Tibial artery (tissue), 4 donors: Measurements from ENCODE around the gene ADARB1.

Experiments used
- DNase-seq, 2 donors: peaks; one replicate each; pipeline ENCODE4 v3.0.0-alpha.2; 2019
- H3K27ac ChIP-seq, 2 donors: fragments of 200-600 bp; sonication (generic) in 1 of 2; 1 replicate in 1 of 2; 2 replicates in 1 of 2; pipeline ENCODE4 v1.5.1; 2018 to 2019; ENCODE audit warnings: mild to moderate bottlenecking in 1 of 2
- H3K27me3 ChIP-seq, 2 donors: fragments of 200-600 bp; sonication (generic) in 1 of 2; one replicate each; pipeline versions ENCODE4 v1.5.1 to v1.6.0; 2016 to 2019
- H3K36me3 ChIP-seq, 3 donors: fragments of 200-600 bp; sonication (generic) in 2 of 3; one replicate each; pipeline ENCODE4 v1.5.1; 2016 to 2019; ENCODE audit warnings: mild to moderate bottlenecking in 2 of 3
- H3K4me1 ChIP-seq, 4 donors: fragments of 200-600 bp; sonication (generic) in 2 of 4; 1 replicate in 3 of 4; 2 replicates in 1 of 4; pipeline ENCODE4 v1.5.1; 2016 to 2019
- H3K4me3 ChIP-seq, 2 donors: fragments of 200-600 bp; sonication (generic) in 1 of 2; 1 replicate in 1 of 2; 2 replicates in 1 of 2; pipeline ENCODE4 v1.5.1; 2018 to 2019; ENCODE audit warnings: mild to moderate bottlenecking in 2 of 2
- H3K9me3 ChIP-seq, 3 donors: fragments of 200-600 bp; sonication (generic) in 1 of 3; one replicate each; pipeline ENCODE4 v1.5.1; 2016 to 2019
- CTCF ChIP-seq, 2 experiments: fragments of 200-600 bp in 1 of 2; fragments of 450-650 bp in 1 of 2; IDR thresholded peaks; one replicate each; pipeline ENCODE4 v1.5.1; 2017 to 2019; ENCODE audit warnings: antibody characterized with exemption in 2 of 2, mild to moderate bottlenecking in 1 of 2, moderate library complexity in 1 of 2
- intact Hi-C: fragments of 100-400 bp; cut with DNase I; formaldehyde crosslinking; loops from one replicate; pipeline ENCODE4 v1.15.0; 2023; ENCODE audit warnings: low total_unique reads

The ADARB1 gene

GRCh38 chr21:45108808-45109781 is 34.7 kb downstream of the ADARB1 start:
- TF ChIP-seq CTCF (IDR thresholded peaks at IDR 0.05), result no peak
- Histone ChIP-seq H3K4me3 (peak overlapping the region; percentile 4 to 13), H3K27me3 (no peaks in the 10 kb centered on the region), H3K4me1 (peaks cover 0 to 98% (median 71%) of the 10 kb centered on the region in 4 donors), H3K9me3 (no peaks in the 10 kb centered on the region), H3K27ac (peak overlapping the region; percentile 75 to 76), H3K36me3 (no peaks in the 10 kb centered on the region)
- intact Hi-C loops, result no loop called here
- DNase-seq, result no peak

- peak overlapping the region; percentile 4 to 13 for H3K4me3 ChIP-seq
These were observed 35.6 kb downstream of the ADARB1 start for GRCh38 chr21:45109831-45110492.

GRCh38 chr21:45110873-45111624 is 36.7 kb downstream of the ADARB1 start:
- no peak for DNase-seq
- peak overlapping the region; percentile 75 to 76 for H3K27ac ChIP-seq
- H3K9me3 ChIP-seq, result no peaks in the 10 kb centered on the region
- no peak overlapping the region for H3K4me3 ChIP-seq
- H3K4me1 ChIP-seq, result peaks cover 0 to 98% (median 62%) of the 10 kb centered on the region in 4 donors
- no peaks in the 10 kb centered on the region for H3K27me3 ChIP-seq
- intact Hi-C loops, result no loop called here
- TF ChIP-seq CTCF (IDR thresholded peaks at IDR 0.05), result no peak
- H3K36me3 ChIP-seq, result no peaks in the 10 kb centered on the region

More at GRCh38 chr21:45109831-45110492, 35.6 kb downstream of the ADARB1 start:
- H3K36me3 ChIP-seq, result no peaks in the 10 kb centered on the region
- no peaks in the 10 kb centered on the region for H3K27me3 ChIP-seq
- peaks cover 0 to 98% (median 68%) of the 10 kb centered on the region in 4 donors for H3K4me1 ChIP-seq
- intact Hi-C loops, result no loop called here
- peak overlapping the region; percentile 75 to 76 for H3K27ac ChIP-seq
- no peak for TF ChIP-seq CTCF (IDR thresholded peaks at IDR 0.05)
- no peaks in the 10 kb centered on the region for H3K9me3 ChIP-seq
- peak in 1 of 2 donors; percentile 70 for DNase-seq

- no peak for DNase-seq
- Histone ChIP-seq H3K4me1 (peaks cover 0 to 98% (median 57%) of the 10 kb centered on the region in 4 donors), H3K36me3 (no peaks in the 10 kb centered on the region), H3K27me3 (no peaks in the 10 kb centered on the region), H3K4me3 (no peak overlapping the region), H3K27ac (peak overlapping the region; percentile 75 to 76), H3K9me3 (no peaks in the 10 kb centered on the region)
- intact Hi-C loops, result loop anchor here (2.0 kb wide), 1 partner anchor 15 kb away; no protein-coding TSS in a partner anchor
- no peak for TF ChIP-seq CTCF (IDR thresholded peaks at IDR 0.05)
These were observed 37.3 kb downstream of the ADARB1 start for GRCh38 chr21:45111703-45112102.

GRCh38 chr21:45112371-45112770 is 38.0 kb downstream of the ADARB1 start:
- Histone ChIP-seq H3K27ac (peak overlapping the region; percentile 75 to 76), H3K36me3 (peaks cover 0 to 5% (median 4%) of the 10 kb centered on the region in 3 donors), H3K9me3 (no peaks in the 10 kb centered on the region), H3K4me1 (peaks cover 0 to 98% (median 56%) of the 10 kb centered on the region in 4 donors), H3K27me3 (no peaks in the 10 kb centered on the region), H3K4me3 (no peak overlapping the region)
- intact Hi-C loops, result loop anchor here (2.0 kb wide), 1 partner anchor 16 kb away; no protein-coding TSS in a partner anchor
- no peak for TF ChIP-seq CTCF (IDR thresholded peaks at IDR 0.05)
- DNase-seq, result no peak
